GM21515 (cell line): ENCODE measurements around the gene CENPA.
"Not testable (repeated sequence)": the region's sequence is repeated elsewhere in the genome, so short reads cannot be mapped to it uniquely, and the experiment has no call there.

ENCODE experiments used
- ATAC-seq: cut with Tn5 transposase; IDR thresholded peaks from one replicate; pipeline ENCODE4 v1.9.1; 2021; ENCODE audit not compliant: unreplicated experiment

The CENPA gene

GRCh38 chr2:26759845-26760244 lies 26.0 kb upstream of the CENPA start:
- ATAC-seq = no peak

GRCh38 chr2:26760991-26761390 lies 24.9 kb upstream of the CENPA start:
- not testable (repeated sequence) for ATAC-seq

- no peak for ATAC-seq
Observed at GRCh38 chr2:26763019-26763418, 22.8 kb upstream of the CENPA start.

GRCh38 chr2:26764078-26764887 lies 21.6 kb upstream of the CENPA start, which contains the start of gene SLC35F6:
TSS of gene SLC35F6 (plus strand) at chr2:26764284. CDS start at chr2:26764350, 66 bp downstream.
- peak; percentile 84 for ATAC-seq

GRCh38 chr2:26764906-26765305 lies 20.9 kb upstream of the CENPA start:
- no peak for ATAC-seq

GRCh38 chr2:26765475-26766200 lies 20.2 kb upstream of the CENPA start:
- ATAC-seq = no peak

GRCh38 chr2:26767129-26767528 lies 18.7 kb upstream of the CENPA start:
- no peak for ATAC-seq

- no peak for ATAC-seq
Observed at GRCh38 chr2:26767894-26768487, 17.9 kb upstream of the CENPA start.

GRCh38 chr2:26768759-26769088 lies 17.1 kb upstream of the CENPA start:
- no peak for ATAC-seq

GRCh38 chr2:26769089-26769761 lies 16.6 kb upstream of the CENPA start:
- ATAC-seq = no peak

- ATAC-seq = no peak
Observed at GRCh38 chr2:26770986-26771586, 14.8 kb upstream of the CENPA start.

GRCh38 chr2:26772064-26773001 lies 13.5 kb upstream of the CENPA start:
- ATAC-seq = no peak

GRCh38 chr2:26776195-26776800 lies 9.6 kb upstream of the CENPA start:
- no peak for ATAC-seq

GRCh38 chr2:26778098-26778497 lies 7.8 kb upstream of the CENPA start:
- no peak for ATAC-seq

- no peak for ATAC-seq
Observed at GRCh38 chr2:26778507-26778906, 7.3 kb upstream of the CENPA start.

- no peak for ATAC-seq
Observed at GRCh38 chr2:26780203-26780760, 5.6 kb upstream of the CENPA start.

GRCh38 chr2:26782876-26783704 lies 2.8 kb upstream of the CENPA start:
- ATAC-seq = no peak

- no peak for ATAC-seq
Observed at GRCh38 chr2:26784570-26785234, 1.2 kb upstream of the CENPA start.
